Right kidney (tissue), 9 donors: ENCODE measurements around the gene ACMSD.
"Not testable (repeated sequence)": the region's sequence is repeated elsewhere in the genome, so short reads cannot be mapped to it uniquely, and the experiment has no call there.

Source experiments
- DNase-seq: peaks from one replicate; pipeline ENCODE4 v3.0.0-alpha.2; 2016
- long read RNA-seq, 8 donors: transcript quantifications; one replicate each; lab custom pipeline, GENCODE V29; 2026

Gene ACMSD
- long read RNA-seq, donor 1, partial matches to known transcripts = 20 of 29 reads
- long read RNA-seq, donor 1, other reads (novel, unspliced or antisense) = 5 of 29 reads
- long read RNA-seq, donor 2, partial matches to known transcripts = 7 of 13 reads
- long read RNA-seq, donor 2, other reads (novel, unspliced or antisense) = 5 of 13 reads
- long read RNA-seq, donor 3, partial matches to known transcripts = 0 of 1 reads
- long read RNA-seq, donor 3, other reads (novel, unspliced or antisense) = 0 of 1 reads
- long read RNA-seq, donor 4, partial matches to known transcripts = 7 of 7 reads
- long read RNA-seq, donor 4, other reads (novel, unspliced or antisense) = 0 of 7 reads
- long read RNA-seq, donor 5, partial matches to known transcripts = 0 of 7 reads
- long read RNA-seq, donor 5, other reads (novel, unspliced or antisense) = 5 of 7 reads
- long read RNA-seq, donor 6, partial matches to known transcripts = 9 of 12 reads
- long read RNA-seq, donor 6, other reads (novel, unspliced or antisense) = 0 of 12 reads
- long read RNA-seq, donor 7, transcript ACMSD-202 (10 exons, 1,307 nt) = major isoform, 5 of 17 reads
- long read RNA-seq, donor 7, partial matches to known transcripts = 12 of 17 reads
- long read RNA-seq, donor 7, other reads (novel, unspliced or antisense) = 0 of 17 reads
- long read RNA-seq, donor 8, partial matches to known transcripts = 8 of 9 reads
- long read RNA-seq, donor 8, other reads (novel, unspliced or antisense) = 0 of 9 reads

DNA sequence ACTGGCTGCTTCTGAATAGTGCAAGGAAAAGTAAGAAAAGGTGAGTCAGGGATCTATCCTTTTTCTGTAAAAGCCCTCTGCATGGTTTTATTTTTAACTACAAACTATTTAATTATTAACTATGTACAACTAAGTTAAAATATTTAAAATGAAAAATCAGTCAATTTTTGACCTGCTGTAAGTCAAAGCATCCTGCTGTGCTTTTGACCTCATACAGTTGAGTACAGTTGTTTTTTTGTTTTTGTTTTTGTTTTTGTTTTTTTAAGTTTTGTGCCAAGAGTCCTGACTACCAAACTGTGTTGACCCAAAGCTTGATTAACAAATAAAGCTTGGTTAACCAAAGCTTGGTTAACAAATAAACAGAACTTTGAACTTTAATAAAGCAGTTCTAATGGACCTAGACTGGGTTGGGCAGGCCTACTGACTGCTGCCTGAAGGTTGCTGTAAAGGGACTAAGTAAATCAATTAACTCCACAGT, at the start of gene ACMSD:
TSS of gene ACMSD (plus strand) at position 474 of the 478 bp plus-strand sequence. CDS start 67 bp downstream, outside the sequence.
- DNase-seq = no peak

DNA sequence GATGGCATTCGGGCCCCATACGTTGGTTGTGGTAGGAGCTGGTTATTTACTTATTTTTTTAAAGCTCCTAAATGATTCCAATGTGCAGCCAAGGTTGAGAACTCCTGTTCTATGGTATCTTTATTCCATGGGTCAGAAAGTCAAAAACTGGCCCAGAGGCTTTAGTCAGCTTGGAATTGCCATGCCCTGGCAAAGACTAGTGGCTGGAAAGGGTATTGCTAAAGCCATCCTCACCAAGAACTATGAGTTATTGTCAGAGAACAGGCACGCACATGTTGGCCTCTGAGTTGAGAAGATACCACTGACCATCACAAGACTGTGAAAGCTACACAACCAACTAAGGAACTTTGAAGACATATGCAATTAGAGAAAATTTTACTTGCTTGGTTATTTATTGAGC, 47.9 kb upstream of the ACMSD start:
- no peak for DNase-seq

DNA sequence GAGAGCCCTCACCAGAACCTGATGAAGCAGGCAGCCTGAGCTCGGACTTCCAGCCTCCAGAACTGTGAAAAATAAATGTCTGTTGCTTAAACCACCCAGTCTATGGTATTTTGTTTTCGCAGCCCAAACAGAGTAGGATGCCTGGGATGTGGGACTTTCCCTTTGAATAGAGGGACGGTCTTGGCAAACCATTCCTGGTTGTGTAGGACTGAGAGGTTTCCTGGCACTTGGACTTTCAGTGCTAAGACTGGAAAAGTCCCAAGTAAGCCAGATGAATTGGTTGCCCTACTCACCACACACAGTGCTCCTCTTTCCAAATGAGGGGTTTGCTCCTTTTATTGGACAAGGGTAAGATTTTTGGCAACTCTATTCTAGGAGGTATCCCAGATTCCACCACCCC, 46.8 kb upstream of the ACMSD start:
- DNase-seq = no peak

DNA sequence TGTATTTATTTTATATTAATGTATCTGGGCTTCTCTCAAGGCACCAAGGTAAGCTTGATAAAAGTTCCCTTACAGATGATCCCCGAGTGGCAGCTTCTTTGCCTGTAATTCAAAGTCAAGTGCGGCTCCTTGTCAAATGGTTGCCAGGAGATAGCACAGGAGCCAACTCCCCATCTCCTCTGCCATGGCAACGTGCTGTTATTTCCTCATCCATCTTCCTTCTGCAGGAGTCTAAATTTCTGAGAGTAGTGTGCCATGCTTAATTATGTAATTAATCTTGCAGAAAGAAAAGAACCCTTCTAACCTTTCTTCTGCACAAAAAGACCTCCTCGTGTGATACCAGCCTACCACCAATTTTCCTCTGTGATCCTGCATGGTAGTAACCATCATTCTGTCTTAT, 46.2 kb upstream of the ACMSD start:
- no peak for DNase-seq

DNA sequence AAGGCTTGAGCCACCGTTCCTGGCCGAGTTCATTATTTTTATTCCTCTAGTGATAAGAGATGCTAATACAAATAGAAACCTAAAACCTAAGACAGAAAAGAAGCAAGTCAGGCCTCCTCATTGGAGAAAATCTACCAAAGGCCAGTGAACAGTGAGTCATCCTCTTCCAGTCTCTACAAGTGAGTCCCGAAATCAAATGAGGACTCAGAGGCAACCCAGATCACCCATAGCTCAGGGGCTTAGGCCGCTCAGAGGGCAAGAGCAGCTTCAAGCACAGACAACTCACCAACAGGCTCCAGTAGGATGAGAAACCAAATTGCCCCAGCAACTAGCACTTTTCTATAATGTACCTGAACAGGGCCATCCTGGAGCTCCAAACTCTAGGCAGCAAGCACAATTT, 42.7 kb upstream of the ACMSD start:
- DNase-seq = no peak

DNA sequence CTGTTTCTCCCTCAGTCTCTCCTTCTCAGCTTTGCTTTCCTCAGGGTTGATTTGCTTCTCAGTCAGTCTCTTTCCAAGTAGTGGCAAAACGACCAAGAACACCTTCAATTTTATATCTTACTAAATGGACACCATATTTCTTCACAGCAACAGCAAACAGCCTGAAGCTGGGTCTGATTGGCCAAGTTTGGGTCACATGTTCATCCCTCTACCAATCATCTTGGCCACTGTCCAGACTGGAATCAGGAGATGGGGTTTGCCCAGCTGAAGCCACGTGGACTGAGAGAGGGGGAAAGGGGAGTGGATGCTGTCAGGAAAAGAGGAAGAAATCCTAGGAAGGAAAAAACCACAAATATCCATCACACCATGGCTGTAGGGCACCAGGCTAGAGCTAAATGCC, 42.0 kb upstream of the ACMSD start:
- DNase-seq = no peak

DNA sequence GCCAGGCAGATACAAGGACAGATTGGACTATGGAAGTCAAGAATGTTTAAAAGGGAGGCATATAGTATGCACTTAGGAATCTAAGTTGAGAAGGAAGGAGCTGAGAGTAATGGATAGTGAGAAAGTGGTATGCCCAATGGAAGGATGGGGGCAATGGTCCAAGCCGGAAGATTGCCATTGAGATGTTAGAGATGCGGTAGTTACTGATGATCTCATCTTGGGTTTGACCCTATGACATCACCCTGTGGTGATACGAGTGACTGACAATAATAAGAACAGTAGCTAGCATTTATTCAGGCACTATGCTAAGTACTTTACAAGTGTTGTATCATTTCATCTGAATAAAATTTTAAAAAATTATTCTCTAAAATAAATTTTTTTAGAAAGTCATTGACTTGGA, 38.5 kb upstream of the ACMSD start:
- no peak for DNase-seq

DNA sequence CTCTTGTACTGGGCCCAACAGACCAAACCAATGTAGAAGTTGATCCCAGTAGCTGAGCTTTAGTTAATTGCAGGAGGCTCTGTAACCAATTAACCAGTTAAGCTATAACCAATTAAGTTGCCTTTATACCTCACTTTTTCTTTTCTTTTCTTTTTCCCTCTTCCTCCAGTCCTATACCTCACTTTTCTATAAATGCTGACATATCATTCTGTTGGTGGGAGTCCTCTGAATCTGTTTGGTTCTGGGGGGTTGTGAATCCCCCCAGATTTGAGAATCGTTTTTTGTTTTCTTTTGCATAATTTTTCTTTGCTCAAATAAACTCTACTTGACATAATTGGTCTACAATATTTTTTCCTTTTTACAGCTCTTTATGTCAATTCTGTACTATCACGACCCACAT, 38.1 kb upstream of the ACMSD start:
- DNase-seq = no peak

DNA sequence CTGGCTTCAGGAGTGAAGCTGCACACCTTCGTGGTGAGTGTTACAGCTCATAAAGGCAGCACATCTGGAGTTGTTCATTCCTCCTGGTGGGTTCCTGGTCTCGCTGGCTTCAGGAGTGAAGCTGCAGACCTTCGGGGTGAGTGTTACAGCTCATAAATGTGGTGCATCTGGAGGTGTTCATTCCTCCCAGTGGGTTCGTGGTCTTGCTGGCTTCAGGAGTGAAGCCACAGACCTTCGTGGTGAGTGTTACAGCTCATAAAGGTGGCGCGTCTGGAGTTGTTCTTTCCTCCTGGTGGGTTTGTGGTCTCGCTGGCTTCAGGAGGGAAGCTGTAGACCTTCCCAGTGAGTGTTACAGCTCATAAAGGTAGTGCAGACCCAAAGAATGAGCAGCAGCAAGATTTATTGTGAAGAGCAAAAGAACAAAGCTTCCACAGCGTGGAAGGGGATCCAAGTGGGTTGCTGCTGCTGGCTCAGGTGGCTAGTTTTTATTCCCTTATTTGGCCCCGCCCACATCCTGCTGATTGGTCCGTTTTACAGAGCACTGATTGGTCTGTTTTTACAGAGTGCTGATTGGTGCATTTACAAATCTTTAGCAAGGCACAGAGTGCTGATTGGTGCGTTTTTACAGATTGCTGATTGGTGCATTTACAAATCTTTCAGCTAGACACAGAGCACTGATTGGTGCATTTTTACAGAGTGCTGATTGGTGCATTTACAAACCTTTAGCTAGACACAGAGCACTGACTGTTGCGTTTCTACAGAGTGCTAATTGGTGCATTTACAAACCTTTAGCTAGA, 34.6 kb upstream of the ACMSD start:
- DNase-seq = not testable (repeated sequence)

DNA sequence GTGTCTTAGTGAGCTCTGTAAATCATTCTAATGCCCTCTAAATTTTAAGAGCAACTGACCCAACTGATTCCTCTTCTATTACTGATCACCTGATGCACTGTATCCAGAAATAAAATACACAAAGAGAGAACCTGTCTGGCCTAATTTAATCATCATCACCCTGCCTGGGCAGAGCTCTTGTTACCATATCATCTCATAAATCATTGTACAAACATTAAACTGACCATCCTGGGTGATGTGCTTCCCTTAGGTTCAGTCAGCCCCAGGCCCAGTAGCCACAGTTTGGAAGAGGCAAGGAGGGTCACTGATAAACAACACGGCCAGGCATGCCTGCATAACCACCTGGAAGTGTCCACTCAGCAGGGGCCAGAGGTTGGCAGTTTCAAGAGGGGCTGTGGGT, 22.7 kb upstream of the ACMSD start:
- DNase-seq = no peak

DNA sequence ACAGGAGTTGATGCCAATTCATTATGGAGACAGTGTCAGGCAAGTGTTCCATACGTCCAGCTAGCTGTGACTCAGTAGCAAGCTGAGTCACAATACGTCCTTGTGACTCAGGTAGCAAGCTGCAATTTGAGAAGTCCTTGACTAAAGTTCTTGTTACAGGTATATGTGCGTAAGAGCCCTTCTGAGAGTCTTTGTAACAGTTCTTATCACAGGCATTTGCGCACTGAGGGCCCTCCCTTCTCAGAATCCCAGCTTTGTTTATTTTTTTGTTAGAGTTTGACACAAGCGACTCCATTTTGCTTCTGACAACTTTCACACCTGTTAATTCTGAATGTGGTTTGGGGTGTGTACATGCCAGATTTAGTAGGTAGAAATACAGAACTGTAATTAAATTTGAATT, 20.1 kb upstream of the ACMSD start:
- DNase-seq = no peak

DNA sequence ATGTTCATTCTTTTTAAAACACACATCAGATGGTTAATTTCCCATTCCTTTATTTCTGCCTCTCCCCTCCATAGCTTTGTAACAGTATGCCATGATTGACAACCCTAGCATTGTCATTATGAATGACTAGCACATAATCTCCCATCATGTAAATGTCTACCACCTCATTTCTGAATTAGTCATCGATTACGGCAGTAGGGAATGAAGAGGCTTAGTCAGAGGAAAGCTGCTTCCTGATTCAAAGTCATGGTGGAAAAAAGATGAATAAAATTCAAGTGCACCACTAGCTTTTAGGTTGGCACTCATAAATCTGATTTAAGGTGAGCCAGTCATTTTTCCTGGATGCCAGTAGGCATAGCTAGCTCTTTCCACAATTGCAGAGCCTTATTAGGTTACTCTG, 19.1 kb upstream of the ACMSD start:
- DNase-seq = no peak

DNA sequence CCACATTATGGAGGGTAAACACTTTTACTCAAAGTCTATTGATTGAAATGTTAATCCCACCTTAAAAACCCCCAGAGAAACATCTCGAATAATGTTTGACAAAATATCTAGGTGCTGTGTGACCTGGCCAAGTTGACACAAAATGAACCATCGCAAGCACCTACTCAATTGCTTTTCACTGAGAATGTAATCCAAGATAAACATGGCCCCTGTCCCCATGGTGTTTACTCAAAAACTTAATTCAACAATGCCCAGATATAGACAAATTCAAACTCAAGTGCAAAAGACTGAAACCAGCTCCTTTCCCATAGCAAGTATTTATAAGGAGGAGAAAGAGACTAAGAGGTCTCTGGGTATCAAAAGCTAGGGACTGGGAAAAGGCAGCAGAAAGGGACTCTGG, 15.0 kb upstream of the ACMSD start:
- no peak for DNase-seq

DNA sequence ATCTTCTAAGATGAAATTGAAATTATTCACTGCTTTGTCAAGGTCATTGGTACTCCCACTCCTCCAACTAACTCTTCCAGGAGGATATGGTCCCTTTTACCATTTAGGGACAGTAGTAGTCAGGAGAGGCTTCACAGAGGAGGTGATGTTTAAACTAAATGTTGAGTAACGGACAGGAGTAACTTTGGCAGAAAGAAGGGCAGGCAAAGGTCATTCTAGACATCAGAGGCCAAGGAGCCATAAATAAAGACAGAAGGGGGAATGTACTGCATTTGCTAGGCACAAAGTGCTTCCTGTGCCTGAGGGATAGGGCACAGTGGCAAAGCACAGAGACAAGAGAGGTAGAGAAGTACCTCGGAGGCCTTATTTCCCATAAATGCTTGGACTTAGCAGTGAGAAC, 14.6 kb upstream of the ACMSD start:
- no peak for DNase-seq

DNA sequence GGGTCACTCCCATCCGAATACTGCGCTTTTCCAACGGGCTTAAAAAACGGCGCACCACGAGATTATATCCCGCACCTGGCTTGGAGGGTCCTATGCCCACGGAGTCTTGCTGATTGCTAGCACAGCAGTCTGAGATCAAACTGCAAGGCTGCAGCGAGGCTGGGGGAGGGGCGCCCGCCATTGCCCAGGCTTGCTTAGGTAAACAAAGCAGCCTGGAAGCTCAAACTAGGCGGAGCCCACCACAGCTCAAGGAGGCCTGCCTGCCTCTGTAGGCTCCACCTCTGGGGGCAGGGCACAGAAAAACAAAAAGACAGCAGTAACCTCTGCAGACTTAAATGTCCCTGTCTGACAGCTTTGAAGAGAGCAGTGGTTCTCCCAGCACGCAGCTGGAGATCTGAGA, 12.7 kb upstream of the ACMSD start:
- DNase-seq = not testable (repeated sequence)

DNA sequence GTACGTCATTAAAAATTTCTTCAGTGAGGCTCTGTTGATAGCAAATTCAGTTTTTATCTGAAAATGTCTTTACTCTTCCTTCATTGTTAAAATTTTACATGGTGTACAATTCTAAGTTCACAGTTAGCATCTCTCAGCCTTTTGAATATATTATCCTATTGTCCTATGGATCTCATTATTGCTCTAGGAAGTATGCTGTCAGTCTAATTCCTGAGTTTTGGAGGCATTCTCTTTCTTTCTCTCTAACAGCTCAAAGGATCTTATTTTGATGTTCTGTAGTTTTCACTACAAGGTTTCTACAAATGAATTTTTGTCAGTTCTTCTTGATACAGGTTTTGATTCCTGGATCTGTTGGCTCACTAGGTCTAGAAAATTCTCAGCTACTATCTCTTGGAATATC, 2.9 kb upstream of the ACMSD start:
- no peak for DNase-seq

DNA sequence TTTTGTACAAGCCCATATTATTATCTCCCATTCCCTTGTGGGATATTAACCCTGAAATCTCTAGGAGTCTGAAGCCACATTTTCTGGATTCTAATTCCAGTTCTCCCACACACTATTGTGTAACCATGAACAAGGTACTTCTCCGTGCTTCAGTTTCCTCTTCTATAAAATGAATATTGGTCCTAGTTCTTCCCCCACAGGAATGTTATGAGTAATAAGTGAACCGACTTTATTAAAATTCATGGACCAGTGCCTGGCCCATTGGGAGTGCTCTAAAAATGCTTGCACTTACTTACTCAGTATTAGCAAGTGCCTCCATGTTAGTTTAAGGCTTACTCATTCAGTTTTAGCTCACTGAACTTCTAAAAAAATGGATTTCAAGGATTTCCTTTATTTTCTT, 1.4 kb upstream of the ACMSD start:
- no peak for DNase-seq

DNA sequence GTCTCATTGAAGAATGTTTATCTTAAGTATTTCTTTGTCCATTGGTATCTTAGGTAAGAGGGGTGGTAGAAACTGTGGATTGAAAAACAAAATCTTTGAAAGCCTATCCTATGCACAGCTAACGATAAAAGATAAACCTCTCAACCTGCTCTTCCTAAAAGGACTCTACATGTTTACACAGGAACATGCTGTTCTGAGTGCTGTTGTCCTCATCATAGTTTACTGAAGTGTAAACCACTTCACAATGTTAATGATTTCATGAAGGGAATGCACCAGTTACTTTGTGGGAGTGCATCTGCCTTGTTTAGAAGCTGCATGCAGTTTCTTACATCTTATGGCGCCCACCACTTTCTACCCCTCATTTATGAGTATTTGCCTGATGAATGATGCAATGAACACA, 1.2 kb downstream of the ACMSD start:
- no peak for DNase-seq

DNA sequence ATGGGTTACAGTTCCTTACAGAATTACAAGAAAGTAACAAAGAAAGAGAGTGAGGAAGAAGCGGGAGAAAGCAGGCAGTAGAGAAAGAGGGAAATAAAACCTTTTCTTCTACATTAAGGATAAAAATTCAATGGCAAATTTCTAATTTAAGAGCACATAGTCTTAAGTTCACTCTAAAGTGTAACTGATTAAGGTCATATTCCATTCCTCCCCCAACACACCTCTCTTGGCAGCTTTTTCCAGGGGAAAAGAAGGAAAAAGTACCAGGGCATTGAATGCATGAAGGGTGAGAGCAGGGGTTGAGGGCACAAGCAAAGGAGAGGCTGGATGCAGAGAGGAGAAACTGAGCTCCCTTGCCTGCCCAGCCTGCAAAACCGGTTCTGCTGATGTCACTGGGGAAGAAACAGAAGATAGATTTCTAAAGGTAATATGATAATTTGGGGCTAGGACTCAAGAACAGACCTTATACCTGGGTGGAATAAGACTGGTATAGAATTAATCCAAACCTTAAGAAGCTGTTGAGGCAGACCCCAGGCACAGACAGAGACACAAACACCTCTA, 4.6 kb downstream of the ACMSD start:
- DNase-seq = no peak

DNA sequence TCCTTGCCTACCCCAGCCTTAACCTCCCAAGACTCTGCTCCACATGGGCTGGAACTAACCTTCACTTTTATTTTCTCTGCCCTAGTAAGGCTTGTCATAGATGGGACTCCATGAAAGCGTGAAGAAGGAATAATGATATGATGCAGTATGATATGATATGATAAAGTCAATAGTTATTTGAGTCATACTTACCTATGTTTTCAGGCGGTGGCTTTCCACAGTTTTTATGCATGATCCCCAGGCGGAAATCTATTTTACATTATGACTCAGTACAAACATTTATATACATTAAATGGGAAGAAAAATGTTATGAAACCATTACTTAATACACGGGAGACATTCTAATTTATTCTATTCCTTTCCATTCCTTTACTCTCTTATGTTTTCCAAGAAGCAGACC, 5.6 kb downstream of the ACMSD start:
- no peak for DNase-seq

DNA sequence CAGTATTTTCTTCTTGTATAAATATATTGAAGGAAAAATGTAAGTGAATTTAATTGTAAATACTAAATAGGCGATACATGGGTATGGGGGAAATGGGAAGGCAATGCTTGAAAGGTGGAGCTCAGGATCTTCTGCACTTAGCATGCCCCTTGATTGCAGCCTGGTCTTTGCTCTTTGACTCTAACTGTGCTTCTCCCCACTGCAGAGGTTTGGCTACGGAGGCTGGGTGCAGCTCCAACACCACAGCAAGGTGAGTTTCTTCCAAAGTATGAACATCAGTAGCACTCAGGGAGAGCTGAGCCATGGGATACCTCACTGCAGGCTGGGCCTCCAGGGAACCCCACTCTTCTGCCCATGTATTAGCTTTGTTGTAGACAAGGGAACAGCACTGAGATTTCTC, 6.6 kb downstream of the ACMSD start:
- DNase-seq = no peak

DNA sequence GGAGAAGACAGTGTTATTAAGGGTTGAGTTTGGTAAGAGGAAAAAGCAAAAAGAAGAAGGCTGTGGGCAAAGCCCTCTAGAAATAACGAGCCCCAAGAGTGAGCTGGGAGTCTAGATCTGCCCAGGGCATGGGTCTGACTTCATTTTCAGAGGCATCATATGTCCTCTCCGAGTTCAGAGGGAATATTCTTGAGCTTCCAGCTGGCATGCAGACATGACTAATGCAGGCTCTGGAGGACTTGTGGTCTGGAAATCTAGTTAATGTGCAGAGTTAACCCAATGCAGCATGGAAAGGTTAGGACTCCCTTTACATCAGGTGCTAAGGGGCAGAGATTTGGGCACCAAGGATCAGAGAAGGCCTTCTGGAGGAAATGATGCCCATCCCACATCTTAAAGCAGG, 7.3 kb downstream of the ACMSD start:
- DNase-seq = no peak

DNA sequence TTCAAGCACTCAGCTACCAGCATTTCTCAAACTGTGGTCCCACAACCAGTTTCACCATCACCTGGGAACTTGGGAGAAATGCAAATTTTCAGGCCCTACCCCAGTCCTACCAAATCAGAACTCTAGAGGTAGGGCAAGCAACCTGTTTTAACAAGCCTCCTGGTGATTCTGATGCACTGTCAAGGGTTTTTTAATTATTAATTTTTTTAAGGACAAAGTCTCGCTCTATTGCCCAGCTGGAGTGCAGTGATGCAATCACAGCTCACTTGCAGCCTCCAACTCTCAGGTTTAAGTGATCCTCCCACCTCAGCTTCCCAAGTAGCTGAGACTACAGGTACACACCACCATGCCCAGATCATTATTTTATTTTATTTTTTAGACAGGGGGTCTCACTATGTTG, 7.8 kb downstream of the ACMSD start:
- no peak for DNase-seq
